Endothelial cell of umbilical vein (primary cell): ENCODE measurements around the gene PCNT.

Experiments
- CTCF ChIP-seq, 2 donors: IDR thresholded peaks; 1 replicate in 1 of 2; 2 replicates in 1 of 2; pipeline ENCODE4 v1.5.1; 2011; ENCODE audit warnings: low read length in 2 of 2, mild to moderate bottlenecking in 2 of 2, moderate library complexity in 2 of 2, control low read depth in 1 of 2, inconsistent platforms in 1 of 2, low read depth in 1 of 2; ENCODE audit not compliant: insufficient read depth in 1 of 2; ENCODE audit errors: extremely low read depth in 1 of 2
- POLR2A ChIP-seq: IDR thresholded peaks from 2 replicates; pipeline ENCODE4 v1.6.1; 2012; ENCODE audit warnings: low read depth, mild to moderate bottlenecking, control low read depth, low read length

- TF ChIP-seq CTCF (IDR thresholded peaks at IDR 0.05; ENCODE audit: extremely low read depth in 1 of 2, insufficient read depth in 1 of 2, low read depth in 1 of 2, low read length in 2 of 2) (no peak), POLR2A (no peak)
Measured at GRCh38 chr21:46442938-46443337, 119.0 kb downstream of the PCNT start.
